K562 (cell line): ENCODE data around the gene AGAP1. TPM values are rescaled to one million over a fixed set of nuclear protein-coding genes. Genes with fewer than 3 reads are reported as not detected.
A peak's percentile ranks its signal among the peaks of the same experiment; 100 is the strongest.

Experiments
- ATAC-seq: fragments of 200-7000 bp; cut with Tn5 transposase; 3 replicates; pipeline ENCODE4 v1.9.1; 2020; ENCODE audit warnings: moderate library complexity
- BruUV-seq: library from RNA; stranded (reverse); fragments of 400-500 nt; replicated peaks from 2 replicates; lab custom pipeline; 2021; lab: Mats Ljungman, UMichigan
- CTCF ChIA-PET: fragments of 300-600 bp; formaldehyde crosslinking; extraction: SDS; loops from one replicate; lab custom pipeline; 2021; ENCODE audit warnings: low intra/inter-chr PET ratio; lab: Yijun Ruan, JAX
- POLR2A ChIA-PET: fragments of 300-600, 350-650 bp; sonication (Branson Sonifier 250); formaldehyde crosslinking; extraction: SDS; loops from one replicate; lab custom pipeline; 2021; ENCODE audit warnings: antibody characterized with exemption, inconsistent platforms; lab: Yijun Ruan, JAX
- DNase-seq, 4 experiments: peaks; one replicate each; pipeline versions ENCODE4 v3.0.0 to v3.0.0-alpha.2; 2011 to 2018; ENCODE audit warnings: low spot score in 3 of 4, mixed read lengths in 3 of 4; ENCODE audit errors: extremely low read depth in 1 of 4
- FAIRE-seq: peaks from 2 replicates; lab custom pipeline; 2011; peaks lifted over from hg19 to GRCh38; lab: Jason Lieb, UNC
- H2AFZ ChIP-seq: 2 replicates; pipeline ENCODE4 v1.6.0; 2011; ENCODE audit warnings: low read depth, low read length, control low read depth, inconsistent platforms
- H3K27ac ChIP-seq: fragments of 200-600 bp; 3 replicates; pipeline ENCODE4 v1.8.0; 2011; ENCODE audit warnings: low read depth, mild to moderate bottlenecking, control low read depth, inconsistent platforms, low read length, moderate library complexity, mixed read lengths; ENCODE audit errors: extremely low read depth
- H3K27me3 ChIP-seq, 2 experiments: fragments of 300-600 bp in 1 of 2; 2 replicates in 1 of 2; 3 replicates in 1 of 2; pipeline versions ENCODE4 v1.6.0 to v1.8.0; 2011; ENCODE audit warnings: inconsistent platforms in 2 of 2, low read length in 2 of 2, mild to moderate bottlenecking in 1 of 2, mixed read lengths in 1 of 2, moderate library complexity in 1 of 2; ENCODE audit not compliant: control insufficient read depth in 2 of 2, insufficient read depth in 2 of 2
- H3K36me3 ChIP-seq: fragments of 300-600 bp; 3 replicates; pipeline ENCODE4 v1.8.0; 2011; ENCODE audit warnings: mild to moderate bottlenecking, low read length, inconsistent platforms; ENCODE audit not compliant: control insufficient read depth, insufficient read depth
- H3K4me1 ChIP-seq, 2 experiments: fragments of 200-600 bp in 1 of 2; replicated peaks in 1 of 2; 2 replicates in 1 of 2; 3 replicates in 1 of 2; pipeline versions ENCODE4 v1.5.1 to v1.8.0; 2011; ENCODE audit warnings: inconsistent platforms in 2 of 2, low read length in 2 of 2, mild to moderate bottlenecking in 1 of 2, mixed read lengths in 1 of 2, moderate library complexity in 1 of 2; ENCODE audit not compliant: control insufficient read depth in 2 of 2, insufficient read depth in 2 of 2
- H3K4me2 ChIP-seq: 2 replicates; pipeline ENCODE4 v1.6.1; 2011; ENCODE audit warnings: low read length, control low read depth, inconsistent platforms, mixed read lengths; ENCODE audit not compliant: insufficient read depth
- H3K4me3 ChIP-seq: fragments of 200-600 bp; sonication (generic), shearing (Covaris generic); 2 replicates; pipeline ENCODE4 v1.5.1; 2016; ENCODE audit warnings: control low read depth, inconsistent platforms
- H3K79me2 ChIP-seq: fragments of 200-600 bp; 3 replicates; pipeline ENCODE4 v1.8.0; 2011; ENCODE audit warnings: low read length, inconsistent platforms; ENCODE audit not compliant: control insufficient read depth, insufficient read depth
- H3K9ac ChIP-seq, 2 experiments: 2 replicates each; pipeline versions ENCODE4 v1.6.0 to v1.6.1; 2011; ENCODE audit warnings: low read depth in 2 of 2, low read length in 2 of 2, control low read depth in 1 of 2, inconsistent platforms in 1 of 2, mild to moderate bottlenecking in 1 of 2, mixed read lengths in 1 of 2; ENCODE audit not compliant: insufficient read depth in 1 of 2
- H3K9me1 ChIP-seq: one replicate; pipeline ENCODE4 v1.6.0; 2011; ENCODE audit warnings: inconsistent platforms, mild to moderate bottlenecking, low read length, moderate library complexity; ENCODE audit not compliant: control insufficient read depth, insufficient read depth
- H3K9me3 ChIP-seq: replicated peaks from 2 replicates; pipeline ENCODE4 v1.5.1; 2011; ENCODE audit warnings: low read depth, low read length, inconsistent platforms; ENCODE audit not compliant: control insufficient read depth, insufficient read depth
- H4K20me1 ChIP-seq: replicated peaks from 2 replicates; pipeline ENCODE4 v1.6.1; 2011; ENCODE audit warnings: low read length, inconsistent platforms, mixed read lengths; ENCODE audit not compliant: control insufficient read depth, insufficient read depth
- ATF4 ChIP-seq: fragments of 450-650 bp; formaldehyde crosslinking; IDR thresholded peaks from 2 replicates; pipeline ENCODE4 v1.4.0; 2022; ENCODE audit warnings: mild to moderate bottlenecking, moderate library complexity
- CHD2 ChIP-seq: IDR thresholded peaks from 2 replicates; pipeline ENCODE4 v1.6.1; 2011; ENCODE audit warnings: low read depth, low read length
- GTF3C2 ChIP-seq: IDR thresholded peaks from 3 replicates; pipeline ENCODE4 v1.6.1; 2011; ENCODE audit warnings: borderline replicate concordance, mild to moderate bottlenecking, moderate library complexity; ENCODE audit not compliant: insufficient read length; ENCODE audit errors: extremely low read depth
- KDM2B ChIP-seq: fragments of 250-450 bp; sonication (Bioruptor Pico); IDR thresholded peaks from 2 replicates; pipeline ENCODE4 v1.8.0; 2021; ENCODE audit warnings: mild to moderate bottlenecking, moderate library complexity
- MAFF ChIP-seq: IDR thresholded peaks from 2 replicates; pipeline ENCODE4 v1.6.1; 2012; ENCODE audit warnings: low read length, improper control_type of control experiment
- POLR2B ChIP-seq: fragments of 450-650 bp; IDR thresholded peaks from 2 replicates; pipeline ENCODE4 v1.6.1; 2018; ENCODE audit warnings: low read depth; ENCODE audit not compliant: partially characterized antibody
- POLR2G ChIP-seq: fragments of 200-400 bp; formaldehyde crosslinking; IDR thresholded peaks from 2 replicates; pipeline ENCODE4 v1.6.1; 2017; ENCODE audit warnings: low read depth, mild to moderate bottlenecking, antibody characterized with exemption, low read length, moderate library complexity
- SAFB2 ChIP-seq: fragments of 200-400 bp; formaldehyde crosslinking; IDR thresholded peaks from 2 replicates; pipeline ENCODE4 v1.6.1; 2018; ENCODE audit warnings: borderline replicate concordance, low read length, low read depth, moderate library complexity; ENCODE audit not compliant: severe bottlenecking
- SMAD1 ChIP-seq: fragments of 150-350 bp; IDR thresholded peaks from 2 replicates; pipeline ENCODE4 v1.6.1; 2014; ENCODE audit warnings: low read length, low read depth; ENCODE audit not compliant: partially characterized antibody
- SMARCA4 ChIP-seq: fragments of 450-650 bp; IDR thresholded peaks from 2 replicates; pipeline ENCODE4 v1.6.1; 2016
- TAF1 ChIP-seq: IDR thresholded peaks from 2 replicates; pipeline ENCODE4 v1.6.1; 2011; ENCODE audit warnings: mild to moderate bottlenecking, low read length, moderate library complexity; ENCODE audit not compliant: insufficient read depth, control insufficient read depth, severe bottlenecking; ENCODE audit errors: extremely low read depth
- ZC3H8 ChIP-seq: fragments of 450-650 bp; IDR thresholded peaks from 2 replicates; pipeline ENCODE4 v1.6.1; 2017
- ZNF217 ChIP-seq: sonication (generic); formaldehyde crosslinking; IDR thresholded peaks from 2 replicates; pipeline ENCODE4 v1.8.0; 2022; ENCODE audit warnings: mild to moderate bottlenecking, missing genetic modification reagents
- ZNF280A ChIP-seq: fragments of 450-650 bp; IDR thresholded peaks from 2 replicates; pipeline ENCODE4 v1.6.1; 2018; ENCODE audit warnings: mild to moderate bottlenecking, low read depth; ENCODE audit not compliant: partially characterized antibody
- ZNF75A ChIP-seq: fragments of 450-650 bp; formaldehyde crosslinking; IDR thresholded peaks from 2 replicates; pipeline ENCODE4 v1.4.0; 2020; ENCODE audit warnings: mild to moderate bottlenecking
- WGBS: fragments of 100-300 bp; shearing (Covaris generic); methylation state at CpG from one replicate; pipeline ENCODE4 v1.1.6; 2016; ENCODE audit warnings: low coverage, mixed read lengths; ENCODE audit not compliant: insufficient coverage; ENCODE audit errors: missing lambda C conversion rate; 5-methylcytosine and 5-hydroxymethylcytosine counted together
- in situ Hi-C: fragments of 300-500 bp; cut with MboI; formaldehyde crosslinking; loops from 4 replicates; pipeline ENCODE4 v1.15.0; 2018; ENCODE audit warnings: inconsistent platforms, mixed read lengths
- intact Hi-C: fragments of 100-400 bp; cut with micrococcal nuclease; formaldehyde crosslinking; loops from 2 replicates; pipeline ENCODE4 v1.14.2; 2022
- polyA plus RNA-seq, 8 experiments: library from polyadenylated mRNA; depleted of rRNA in 4 of 8; stranded (reverse) in 5 of 8; unstranded in 3 of 8; fragments of >200 nt; fragmentation: Nextera tagmentation in 2 of 8; fragmentation: Illumina TruSeq in 1 of 8; extraction: Ambion mirVana in 2 of 8; extraction: Trizol in 1 of 8; gene quantifications; 2 replicates each; pipeline versions ENCODE4 v1.2.1 to v1.2.3, GENCODE V29; 2011 to 2014; ENCODE audit warnings: inconsistent platforms in 1 of 8, missing spikeins in 1 of 8
- total RNA-seq, 7 experiments: library from RNA; depleted of rRNA in 6 of 7; stranded (reverse); fragments of >200 nt in 6 of 7; fragmentation: Illumina TruSeq in 2 of 7; extraction: Trizol in 2 of 7; gene quantifications; 2 replicates each; pipeline versions ENCODE4 v1.2.1 to v1.2.3, GENCODE V29; 2011 to 2021; ENCODE audit warnings: low replicate concordance in 1 of 7

Gene AGAP1
- total and polyA plus RNA-seq, 9 of the 15 experiments (the other 6 are each of a cell fraction or from before 2014, with no cell fraction given), result 1.3 to 24.0 (median 10.6) TPM

- intact Hi-C loops (no loop called here), in situ Hi-C loops (no loop called here)
- no peaks in the 10 kb centered on the region for H4K20me1 ChIP-seq
- H3K27ac ChIP-seq, result peak overlapping the region; percentile 98; the same call in 2 of the 3 replicates
- H3K4me1 ChIP-seq, result peaks cover 41 to 49% of the 10 kb centered on the region in 2 experiments
- no peaks in the 10 kb centered on the region for H3K9me1 ChIP-seq
- POLR2A ChIA-PET, result interaction anchor here (0.7 kb wide), 1 partner anchor 1117 kb away, joined by 3 read pairs; no protein-coding TSS in a partner anchor
- H3K4me3 ChIP-seq, result no peak overlapping the region
- H3K4me2 ChIP-seq, result no peak overlapping the region
- H3K9ac ChIP-seq, result no peak overlapping the region
- no peaks in the 10 kb centered on the region for H3K79me2 ChIP-seq
- TF ChIP-seq MAFF, result no peak
- TF ChIP-seq TAF1, result no peak
- TF ChIP-seq SAFB2, result no peak
- TF ChIP-seq SMARCA4, result no peak
- no peak for TF ChIP-seq ATF4 (CRISPR knock-in tag)
- TF ChIP-seq GTF3C2, result no peak
- TF ChIP-seq ZNF217 (CRISPR knock-in tag), result no peak
- no peak for TF ChIP-seq POLR2G
- TF ChIP-seq POLR2B, result no peak
- no peak for TF ChIP-seq KDM2B (CRISPR knock-in tag)
- TF ChIP-seq ZNF75A (CRISPR knock-in tag), result no peak
- TF ChIP-seq ZC3H8, result no peak
- TF ChIP-seq ZNF280A, result no peak
- TF ChIP-seq CHD2, result no peak
- TF ChIP-seq SMAD1, result no peak
- WGBS, result 57% methylated on average over 4 of the region's 4 CpGs
- CTCF ChIA-PET, result no interaction called here
- no peaks in the 10 kb centered on the region for H3K27me3 ChIP-seq
- H3K9me3 ChIP-seq, result no peaks in the 10 kb centered on the region
- ATAC-seq, result no peak
- BruUV-seq, result no TSS peak
- no peaks in the 10 kb centered on the region for H3K36me3 ChIP-seq
- FAIRE-seq, result no peak
- H2AFZ ChIP-seq, result peak overlapping the region; percentile 71
- DNase-seq, result no peak
Measured at GRCh38 chr2:235462415-235462790, 31.4 kb upstream of the AGAP1 start.
